GM21528 (cell line): ENCODE measurements around the gene NTRK3.

Source experiments
- ATAC-seq: cut with Tn5 transposase; IDR thresholded peaks from one replicate; pipeline ENCODE4 v1.9.1; 2021; ENCODE audit warnings: mild to moderate bottlenecking, moderate library complexity; ENCODE audit not compliant: unreplicated experiment, low FRiP score

NTRK3 gene

DNA sequence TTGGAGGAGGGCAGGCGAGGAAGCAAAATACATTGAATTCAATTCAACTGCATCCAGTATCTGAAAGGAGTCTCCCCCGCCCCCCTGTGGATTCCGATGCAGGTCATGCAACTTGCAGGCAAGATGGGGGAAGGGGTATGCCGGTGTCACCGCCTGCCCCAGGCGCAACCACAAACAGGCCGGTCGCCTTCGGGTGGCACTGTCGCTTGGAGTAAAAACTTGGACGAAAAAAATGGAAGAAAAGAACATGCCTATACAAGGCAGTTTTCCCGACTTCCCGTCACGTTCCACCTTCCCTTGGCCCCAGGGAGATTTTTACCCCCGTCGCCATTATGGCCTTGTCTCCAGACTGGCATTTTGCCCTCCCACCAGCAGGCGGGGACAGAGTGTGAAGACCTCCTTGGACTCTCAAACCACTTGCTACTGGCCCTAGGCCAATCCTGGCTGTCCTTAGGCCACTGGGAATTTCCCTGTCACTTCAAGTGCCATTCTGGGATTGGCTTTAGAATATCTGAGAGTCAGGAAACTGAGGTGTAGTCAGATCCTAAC lies 1.6 kb upstream of the NTRK3 start:
- ATAC-seq = no peak

DNA sequence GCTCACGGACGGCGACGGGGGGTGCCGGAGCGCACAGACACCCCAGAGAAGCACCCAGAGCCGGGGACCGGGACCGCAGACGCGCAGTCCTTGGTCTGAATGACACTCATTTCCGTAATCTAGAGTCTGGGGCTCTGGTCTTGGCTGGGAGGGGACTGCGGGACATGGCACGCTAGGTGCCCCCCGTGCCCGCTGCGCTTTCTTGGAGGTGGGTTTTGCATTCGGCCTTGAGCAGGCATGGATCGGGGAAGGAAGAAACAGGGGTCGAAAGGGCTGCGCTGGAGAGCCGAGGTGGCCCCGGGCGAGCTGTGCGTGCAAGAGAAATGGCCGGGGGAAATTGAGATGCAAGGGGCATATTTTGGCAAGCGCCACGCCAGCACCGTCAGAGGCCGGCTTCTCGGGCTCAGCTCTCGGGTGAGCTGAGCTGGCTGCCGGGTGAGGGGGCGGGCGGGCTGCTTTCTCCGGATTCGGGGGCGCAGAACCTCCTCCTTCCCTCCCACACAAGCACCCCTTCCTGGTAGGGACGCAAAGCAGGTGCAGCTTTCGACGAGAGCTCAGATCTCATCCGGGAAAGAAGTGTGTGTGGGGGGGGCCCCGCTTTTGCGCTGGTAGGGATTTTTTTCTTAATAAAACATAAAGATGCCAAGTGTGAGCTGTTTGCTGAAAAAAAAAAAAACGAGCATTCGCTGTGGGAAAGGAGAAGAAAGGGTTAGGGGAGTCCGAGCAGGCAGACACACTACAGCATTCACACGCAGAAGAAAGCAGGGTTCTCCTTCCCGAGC lies 963 bp upstream of the NTRK3 start:
- no peak for ATAC-seq

GRCh38 chr15:88255484-88256278 lies 858 bp downstream of the NTRK3 start:
- ATAC-seq = no peak

DNA sequence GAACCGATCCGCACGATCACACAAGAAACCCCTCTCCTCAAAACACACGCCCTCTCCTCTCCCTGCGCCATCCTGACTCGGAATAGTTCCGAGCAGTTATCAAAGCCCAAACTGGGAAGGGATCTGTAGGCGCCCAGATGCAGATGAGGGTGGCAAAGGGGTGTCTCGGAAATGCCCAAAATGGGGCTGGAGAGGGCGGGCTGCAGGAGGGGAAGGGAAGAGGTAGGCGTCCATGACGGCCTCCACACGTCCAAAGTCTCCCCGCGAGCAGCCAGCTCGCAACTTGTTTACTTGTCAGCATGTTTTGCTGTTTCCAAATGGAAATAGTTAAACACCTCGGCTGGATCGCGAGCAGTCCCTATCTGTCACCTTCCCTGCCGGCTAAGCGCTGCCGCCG lies 1.5 kb downstream of the NTRK3 start:
- no peak for ATAC-seq

DNA sequence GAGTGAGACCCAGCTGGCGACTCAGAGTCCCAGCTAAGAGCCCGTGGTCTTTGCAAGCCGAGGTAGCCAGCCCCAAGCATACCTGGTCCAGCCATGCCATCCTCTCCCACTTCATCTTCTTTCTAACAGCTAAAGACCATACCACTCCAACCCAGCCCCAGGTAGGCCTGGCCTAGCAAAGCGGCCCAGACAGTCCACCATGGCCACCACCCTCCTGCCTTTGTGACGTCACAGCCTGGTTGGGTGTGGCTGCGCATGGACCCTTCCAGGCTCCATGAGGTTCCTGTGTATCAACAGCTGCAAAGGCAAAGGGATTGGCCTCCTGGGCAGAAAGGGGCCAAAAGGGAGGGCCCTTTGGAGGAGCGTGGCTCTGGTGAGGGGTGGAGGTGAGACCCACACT lies 4.1 kb downstream of the NTRK3 start:
- ATAC-seq = no peak

DNA sequence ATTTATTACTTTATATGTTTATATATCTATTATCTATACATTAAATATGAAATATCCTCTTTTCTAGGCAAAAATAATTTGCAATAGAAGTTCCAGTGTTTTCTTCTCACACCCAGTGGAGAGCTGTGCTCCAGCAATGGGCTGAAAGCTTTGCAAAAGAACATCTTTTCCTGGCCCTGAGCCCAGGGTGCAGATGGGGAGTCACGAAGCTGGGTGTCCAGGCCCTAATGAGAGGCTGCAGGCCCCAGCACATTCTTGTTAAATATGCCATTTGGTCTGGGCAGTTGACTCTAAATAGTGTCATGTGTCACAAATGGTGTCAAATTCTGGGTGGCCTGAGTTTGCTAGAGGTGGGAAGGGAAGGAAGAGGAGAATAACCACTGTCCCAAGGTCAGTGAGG lies 5.7 kb downstream of the NTRK3 start:
- ATAC-seq = no peak

- ATAC-seq = no peak
Measured at GRCh38 chr15:88249220-88249619, 7.3 kb downstream of the NTRK3 start.

GRCh38 chr15:88247914-88248313 lies 8.6 kb downstream of the NTRK3 start:
- no peak for ATAC-seq

GRCh38 chr15:88246666-88247446 lies 9.7 kb downstream of the NTRK3 start:
- ATAC-seq = peak; percentile 87

GRCh38 chr15:88246081-88246480 lies 10.5 kb downstream of the NTRK3 start:
- ATAC-seq = no peak

- no peak for ATAC-seq
Measured at GRCh38 chr15:88243895-88244787, 12.4 kb downstream of the NTRK3 start.

DNA sequence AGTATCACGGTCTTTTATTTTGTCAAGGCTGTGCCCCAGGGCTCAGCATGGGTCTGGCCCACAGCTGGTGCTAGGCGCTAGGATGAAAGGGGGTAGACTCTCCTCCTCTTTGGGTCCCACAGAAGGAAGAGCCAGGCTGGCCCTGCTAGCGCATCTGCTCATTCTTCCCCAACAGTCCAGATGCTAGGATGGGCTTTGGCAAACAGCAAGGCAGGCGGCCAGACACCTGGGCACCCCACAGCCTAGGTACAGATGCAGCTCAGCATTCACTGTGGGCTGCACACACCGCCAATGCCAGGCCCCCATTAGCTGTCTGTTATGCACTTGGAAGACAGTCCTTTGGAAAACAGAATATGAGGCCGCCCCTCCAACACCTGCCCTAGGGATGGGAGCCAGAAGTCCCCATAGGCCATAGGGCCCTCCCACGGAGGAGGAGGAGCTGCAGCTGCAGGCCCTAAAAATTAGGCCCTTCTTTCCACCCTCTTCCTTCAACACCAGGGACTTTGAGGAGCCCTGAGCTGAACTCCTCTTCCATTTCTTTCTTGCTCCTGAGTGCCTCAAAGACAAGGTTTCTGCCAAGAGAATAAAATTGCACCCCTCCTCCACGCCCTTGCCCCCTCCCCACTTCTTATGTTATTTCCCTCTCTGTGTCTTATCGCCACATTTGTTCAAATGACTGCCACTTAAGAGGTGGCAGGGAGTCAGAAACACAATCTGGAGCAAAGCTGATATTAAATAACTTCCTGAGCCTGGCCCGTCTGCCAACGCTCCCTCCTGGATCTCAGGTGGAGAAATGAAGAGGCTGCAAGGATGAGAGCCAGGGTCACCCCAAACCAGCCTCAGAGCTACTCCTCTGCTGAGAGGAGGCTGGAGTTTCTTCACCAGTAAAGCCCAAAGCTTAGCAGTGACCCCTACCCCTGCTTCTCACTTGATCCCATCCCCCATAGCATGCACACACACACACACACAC lies 13.7 kb downstream of the NTRK3 start:
- ATAC-seq = no peak

GRCh38 chr15:88241461-88241860 lies 15.1 kb downstream of the NTRK3 start:
- ATAC-seq = no peak

DNA sequence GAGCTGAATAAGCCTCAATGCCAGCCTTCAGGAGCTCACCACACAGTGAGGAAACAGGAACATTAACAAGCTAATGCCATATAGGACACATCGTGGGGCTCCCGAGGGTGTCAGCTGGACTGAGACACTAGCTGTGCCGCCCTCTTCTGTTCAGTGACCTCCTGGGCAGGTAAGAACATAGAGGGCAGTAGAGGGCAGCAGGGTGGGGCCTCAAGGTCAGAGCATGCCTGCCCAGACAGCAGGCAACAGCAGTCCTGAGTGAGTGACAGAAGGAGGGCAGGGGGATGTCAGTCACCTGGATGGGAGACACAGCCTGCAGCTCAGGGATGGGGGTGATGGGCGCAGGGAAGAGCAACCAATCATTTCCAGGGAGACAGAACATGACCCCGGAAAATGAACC lies 15.5 kb downstream of the NTRK3 start:
- no peak for ATAC-seq

DNA sequence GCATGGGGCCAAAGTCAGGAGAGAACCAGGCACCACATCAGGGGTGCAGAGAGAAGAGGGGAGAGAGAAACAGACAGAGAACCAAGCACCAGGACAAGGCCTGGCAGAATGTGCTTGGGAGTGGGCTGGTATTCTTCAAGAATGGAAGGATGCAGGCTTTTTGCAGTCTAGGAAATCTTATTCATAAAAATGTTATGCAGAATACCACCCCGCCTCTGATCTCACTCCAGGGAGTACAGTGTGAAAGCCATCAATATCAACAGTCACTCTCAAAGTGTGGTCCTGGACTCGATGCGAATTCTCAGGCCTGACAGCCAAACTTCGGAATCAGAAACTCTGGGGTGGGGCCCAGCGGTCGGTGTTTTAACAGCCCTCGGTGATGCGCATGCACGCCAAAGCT lies 16.9 kb downstream of the NTRK3 start:
- no peak for ATAC-seq

DNA sequence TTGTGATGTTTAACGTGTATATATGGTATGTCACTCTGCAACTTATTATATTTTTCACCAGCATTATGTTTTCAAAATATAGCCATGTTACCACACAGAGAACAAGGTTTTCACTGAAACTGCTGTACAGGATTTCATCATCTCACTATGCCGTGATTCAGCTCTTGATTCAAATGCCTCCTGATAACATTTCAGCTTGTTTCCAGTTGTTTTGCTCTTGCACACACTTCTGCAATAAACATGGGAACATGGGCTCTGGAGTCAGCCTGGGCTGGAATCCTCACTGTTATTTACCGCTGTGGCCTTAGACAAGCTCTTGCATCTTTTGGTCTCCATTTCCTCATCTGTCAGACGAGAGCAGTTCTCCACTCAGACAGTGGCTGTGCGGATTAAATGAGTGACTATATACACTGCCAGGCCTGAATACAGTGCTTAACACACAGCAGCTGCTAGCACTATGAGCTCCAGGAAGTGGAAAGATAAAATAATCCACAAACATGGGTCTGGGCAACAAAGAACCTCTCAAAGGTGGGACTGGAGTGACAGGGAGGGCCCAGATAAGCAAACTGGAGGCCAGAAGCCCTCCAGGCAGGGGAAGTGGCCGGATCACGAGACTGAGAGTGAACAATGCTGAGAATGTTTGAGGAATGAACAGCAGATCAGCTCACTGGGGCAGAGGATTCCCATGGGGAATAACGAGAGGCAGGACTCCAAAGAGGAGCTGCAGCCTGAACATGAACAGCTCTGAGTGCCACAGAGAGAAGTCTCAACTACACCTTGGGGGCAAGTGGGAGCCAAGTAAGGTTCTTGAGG lies 17.7 kb downstream of the NTRK3 start:
- no peak for ATAC-seq

DNA sequence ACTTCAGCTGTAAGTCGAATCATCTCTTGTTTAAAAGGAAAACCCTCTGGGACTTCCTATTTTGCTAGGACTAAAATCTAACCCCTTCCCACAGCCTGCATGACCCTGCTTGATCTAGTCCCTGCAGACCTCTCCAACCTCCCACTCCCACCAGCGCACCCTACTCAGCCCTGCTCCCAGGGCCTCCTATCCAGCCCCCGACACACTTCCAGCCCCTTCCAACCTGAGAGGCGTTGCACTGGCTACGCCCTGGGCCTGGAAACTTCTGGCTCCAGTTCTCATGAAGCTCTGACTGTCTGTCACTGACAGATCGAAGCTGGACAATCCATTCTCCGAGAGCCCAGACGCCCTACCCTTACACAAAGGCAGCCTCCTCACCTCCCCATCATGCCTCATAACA lies 21.8 kb downstream of the NTRK3 start:
- no peak for ATAC-seq

GRCh38 chr15:88233921-88234320 lies 22.6 kb downstream of the NTRK3 start:
- no peak for ATAC-seq
